Measurements from ENCODE around the gene AGPAT1. TPM values are rescaled to one million over a fixed set of nuclear protein-coding genes. Genes with fewer than 3 reads are reported as not detected.

Gene AGPAT1
- total and polyA plus RNA-seq, 2 of the 13 experiments (the other 11 are each of a cell fraction or from before 2014, with no cell fraction given): 51.3 to 139 TPM

DNA sequence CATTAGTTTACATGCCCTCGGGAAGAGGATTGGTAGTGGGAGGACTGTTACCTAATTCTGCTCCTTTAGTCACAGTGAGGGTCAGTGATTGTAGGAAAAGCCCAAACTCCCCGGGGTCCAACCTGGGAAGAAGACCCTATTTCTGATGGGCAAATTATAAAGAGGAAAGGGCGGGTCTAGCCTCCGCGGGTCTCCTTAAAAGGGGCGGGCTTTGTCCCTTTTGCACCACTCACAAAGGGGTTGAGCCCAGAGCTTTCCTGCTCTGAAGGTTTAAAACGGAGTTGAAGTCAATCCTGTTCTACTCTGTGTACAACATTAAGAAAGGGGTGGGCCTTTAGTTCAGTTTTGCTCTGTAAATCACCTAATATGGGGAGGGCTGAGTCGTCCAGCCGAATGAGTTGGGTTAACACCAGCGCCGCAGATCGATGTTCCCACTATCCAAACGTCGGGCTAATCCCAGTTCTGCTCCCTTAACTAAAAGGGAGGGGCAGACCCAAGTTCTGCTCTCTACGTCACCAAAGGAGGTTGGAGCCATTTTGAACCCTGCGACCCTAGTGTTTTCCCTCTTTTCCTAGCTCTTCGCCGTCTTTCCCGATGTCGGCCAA, 1.4 kb upstream of the AGPAT1 start (continued):
- TF ChIP-seq, protein P1, sequence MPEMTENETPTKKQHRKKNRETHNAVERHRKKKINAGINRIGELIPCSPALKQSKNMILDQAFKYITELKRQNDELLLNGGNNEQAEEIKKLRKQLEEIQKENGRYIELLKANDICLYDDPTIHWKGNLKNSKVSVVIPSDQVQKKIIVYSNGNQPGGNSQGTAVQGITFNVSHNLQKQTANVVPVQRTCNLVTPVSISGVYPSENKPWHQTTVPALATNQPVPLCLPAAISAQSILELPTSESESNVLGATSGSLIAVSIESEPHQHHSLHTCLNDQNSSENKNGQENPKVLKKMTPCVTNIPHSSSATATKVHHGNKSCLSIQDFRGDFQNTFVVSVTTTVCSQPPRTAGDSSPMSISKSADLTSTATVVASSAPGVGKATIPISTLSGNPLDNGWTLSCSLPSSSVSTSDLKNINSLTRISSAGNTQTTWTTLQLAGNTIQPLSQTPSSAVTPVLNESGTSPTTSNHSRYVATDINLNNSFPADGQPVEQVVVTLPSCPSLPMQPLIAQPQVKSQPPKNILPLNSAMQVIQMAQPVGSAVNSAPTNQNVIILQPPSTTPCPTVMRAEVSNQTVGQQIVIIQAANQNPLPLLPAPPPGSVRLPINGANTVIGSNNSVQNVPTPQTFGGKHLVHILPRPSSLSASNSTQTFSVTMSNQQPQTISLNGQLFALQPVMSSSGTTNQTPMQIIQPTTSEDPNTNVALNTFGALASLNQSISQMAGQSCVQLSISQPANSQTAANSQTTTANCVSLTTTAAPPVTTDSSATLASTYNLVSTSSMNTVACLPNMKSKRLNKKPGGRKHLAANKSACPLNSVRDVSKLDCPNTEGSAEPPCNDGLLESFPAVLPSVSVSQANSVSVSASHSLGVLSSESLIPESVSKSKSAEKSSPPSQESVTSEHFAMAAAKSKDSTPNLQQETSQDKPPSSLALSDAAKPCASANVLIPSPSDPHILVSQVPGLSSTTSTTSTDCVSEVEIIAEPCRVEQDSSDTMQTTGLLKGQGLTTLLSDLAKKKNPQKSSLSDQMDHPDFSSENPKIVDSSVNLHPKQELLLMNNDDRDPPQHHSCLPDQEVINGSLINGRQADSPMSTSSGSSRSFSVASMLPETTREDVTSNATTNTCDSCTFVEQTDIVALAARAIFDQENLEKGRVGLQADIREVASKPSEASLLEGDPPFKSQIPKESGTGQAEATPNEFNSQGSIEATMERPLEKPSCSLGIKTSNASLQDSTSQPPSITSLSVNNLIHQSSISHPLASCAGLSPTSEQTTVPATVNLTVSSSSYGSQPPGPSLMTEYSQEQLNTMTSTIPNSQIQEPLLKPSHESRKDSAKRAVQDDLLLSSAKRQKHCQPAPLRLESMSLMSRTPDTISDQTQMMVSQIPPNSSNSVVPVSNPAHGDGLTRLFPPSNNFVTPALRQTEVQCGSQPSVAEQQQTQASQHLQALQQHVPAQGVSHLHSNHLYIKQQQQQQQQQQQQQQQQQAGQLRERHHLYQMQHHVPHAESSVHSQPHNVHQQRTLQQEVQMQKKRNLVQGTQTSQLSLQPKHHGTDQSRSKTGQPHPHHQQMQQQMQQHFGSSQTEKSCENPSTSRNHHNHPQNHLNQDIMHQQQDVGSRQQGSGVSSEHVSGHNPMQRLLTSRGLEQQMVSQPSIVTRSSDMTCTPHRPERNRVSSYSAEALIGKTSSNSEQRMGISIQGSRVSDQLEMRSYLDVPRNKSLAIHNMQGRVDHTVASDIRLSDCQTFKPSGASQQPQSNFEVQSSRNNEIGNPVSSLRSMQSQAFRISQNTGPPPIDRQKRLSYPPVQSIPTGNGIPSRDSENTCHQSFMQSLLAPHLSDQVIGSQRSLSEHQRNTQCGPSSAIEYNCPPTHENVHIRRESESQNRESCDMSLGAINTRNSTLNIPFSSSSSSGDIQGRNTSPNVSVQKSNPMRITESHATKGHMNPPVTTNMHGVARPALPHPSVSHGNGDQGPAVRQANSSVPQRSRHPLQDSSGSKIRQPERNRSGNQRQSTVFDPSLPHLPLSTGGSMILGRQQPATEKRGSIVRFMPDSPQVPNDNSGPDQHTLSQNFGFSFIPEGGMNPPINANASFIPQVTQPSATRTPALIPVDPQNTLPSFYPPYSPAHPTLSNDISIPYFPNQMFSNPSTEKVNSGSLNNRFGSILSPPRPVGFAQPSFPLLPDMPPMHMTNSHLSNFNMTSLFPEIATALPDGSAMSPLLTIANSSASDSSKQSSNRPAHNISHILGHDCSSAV (CRISPR knock-in tag; IDR thresholded peaks at IDR 0.05; ENCODE audit: borderline replicate concordance): 0 out of 2 replicates have a peak, but pooled peaks have one; percentile 63
- no peak for TF ChIP-seq ATF7 (IDR thresholded peaks at IDR 0.05)
- TF ChIP-seq ATF7 (CRISPR knock-in tag; IDR thresholded peaks at IDR 0.05): 0 out of 2 replicates have a peak, but pooled peaks have one; percentile 27
- TF ChIP-seq ZBTB20 (CRISPR knock-in tag; IDR thresholded peaks at IDR 0.05; ENCODE audit: borderline replicate concordance, low read depth): peak; percentile 52; the same call in 1 of the 2 replicates
- TF ChIP-seq ZBTB8A (CRISPR knock-in tag; IDR thresholded peaks at IDR 0.05; ENCODE audit: borderline replicate concordance, low read depth): 0 out of 2 replicates have a peak, but pooled peaks have one; percentile 70
- TF ChIP-seq, protein P2, sequence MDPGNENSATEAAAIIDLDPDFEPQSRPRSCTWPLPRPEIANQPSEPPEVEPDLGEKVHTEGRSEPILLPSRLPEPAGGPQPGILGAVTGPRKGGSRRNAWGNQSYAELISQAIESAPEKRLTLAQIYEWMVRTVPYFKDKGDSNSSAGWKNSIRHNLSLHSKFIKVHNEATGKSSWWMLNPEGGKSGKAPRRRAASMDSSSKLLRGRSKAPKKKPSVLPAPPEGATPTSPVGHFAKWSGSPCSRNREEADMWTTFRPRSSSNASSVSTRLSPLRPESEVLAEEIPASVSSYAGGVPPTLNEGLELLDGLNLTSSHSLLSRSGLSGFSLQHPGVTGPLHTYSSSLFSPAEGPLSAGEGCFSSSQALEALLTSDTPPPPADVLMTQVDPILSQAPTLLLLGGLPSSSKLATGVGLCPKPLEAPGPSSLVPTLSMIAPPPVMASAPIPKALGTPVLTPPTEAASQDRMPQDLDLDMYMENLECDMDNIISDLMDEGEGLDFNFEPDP (CRISPR knock-in tag; conservative IDR thresholded peaks at IDR 0.05): no peak
- TF ChIP-seq, protein P3, sequence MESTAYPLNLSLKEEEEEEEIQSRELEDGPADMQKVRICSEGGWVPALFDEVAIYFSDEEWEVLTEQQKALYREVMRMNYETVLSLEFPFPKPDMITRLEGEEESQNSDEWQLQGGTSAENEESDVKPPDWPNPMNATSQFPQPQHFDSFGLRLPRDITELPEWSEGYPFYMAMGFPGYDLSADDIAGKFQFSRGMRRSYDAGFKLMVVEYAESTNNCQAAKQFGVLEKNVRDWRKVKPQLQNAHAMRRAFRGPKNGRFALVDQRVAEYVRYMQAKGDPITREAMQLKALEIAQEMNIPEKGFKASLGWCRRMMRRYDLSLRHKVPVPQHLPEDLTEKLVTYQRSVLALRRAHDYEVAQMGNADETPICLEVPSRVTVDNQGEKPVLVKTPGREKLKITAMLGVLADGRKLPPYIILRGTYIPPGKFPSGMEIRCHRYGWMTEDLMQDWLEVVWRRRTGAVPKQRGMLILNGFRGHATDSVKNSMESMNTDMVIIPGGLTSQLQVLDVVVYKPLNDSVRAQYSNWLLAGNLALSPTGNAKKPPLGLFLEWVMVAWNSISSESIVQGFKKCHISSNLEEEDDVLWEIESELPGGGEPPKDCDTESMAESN (CRISPR knock-in tag; conservative IDR thresholded peaks at IDR 0.05): peak; percentile 70; the same call in 1 of the 2 replicates
- TF ChIP-seq ZNF577 (CRISPR knock-in tag; IDR thresholded peaks at IDR 0.05; ENCODE audit: borderline replicate concordance, low read depth): peak; percentile 76; the same call in 1 of the 2 replicates
- no peak for TF ChIP-seq NONO (IDR thresholded peaks at IDR 0.05)
- peak; percentile 56 for TF ChIP-seq NONO (CRISPR knock-in tag; conservative IDR thresholded peaks at IDR 0.05)
- no peak for TF ChIP-seq ZFAT (CRISPR knock-in tag; conservative IDR thresholded peaks at IDR 0.05)
- TF ChIP-seq, protein P4, sequence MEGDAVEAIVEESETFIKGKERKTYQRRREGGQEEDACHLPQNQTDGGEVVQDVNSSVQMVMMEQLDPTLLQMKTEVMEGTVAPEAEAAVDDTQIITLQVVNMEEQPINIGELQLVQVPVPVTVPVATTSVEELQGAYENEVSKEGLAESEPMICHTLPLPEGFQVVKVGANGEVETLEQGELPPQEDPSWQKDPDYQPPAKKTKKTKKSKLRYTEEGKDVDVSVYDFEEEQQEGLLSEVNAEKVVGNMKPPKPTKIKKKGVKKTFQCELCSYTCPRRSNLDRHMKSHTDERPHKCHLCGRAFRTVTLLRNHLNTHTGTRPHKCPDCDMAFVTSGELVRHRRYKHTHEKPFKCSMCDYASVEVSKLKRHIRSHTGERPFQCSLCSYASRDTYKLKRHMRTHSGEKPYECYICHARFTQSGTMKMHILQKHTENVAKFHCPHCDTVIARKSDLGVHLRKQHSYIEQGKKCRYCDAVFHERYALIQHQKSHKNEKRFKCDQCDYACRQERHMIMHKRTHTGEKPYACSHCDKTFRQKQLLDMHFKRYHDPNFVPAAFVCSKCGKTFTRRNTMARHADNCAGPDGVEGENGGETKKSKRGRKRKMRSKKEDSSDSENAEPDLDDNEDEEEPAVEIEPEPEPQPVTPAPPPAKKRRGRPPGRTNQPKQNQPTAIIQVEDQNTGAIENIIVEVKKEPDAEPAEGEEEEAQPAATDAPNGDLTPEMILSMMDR (CRISPR knock-in tag; IDR thresholded peaks at IDR 0.05): no peak
- TF ChIP-seq TEAD3 (CRISPR knock-in tag; optimal IDR thresholded peaks at IDR 0.05; ENCODE audit: borderline replicate concordance): peak; percentile 48
- TF ChIP-seq FOSL2 (CRISPR knock-in tag; IDR thresholded peaks at IDR 0.05): no peak
- no peak for TF ChIP-seq CEBPG (CRISPR knock-in tag; IDR thresholded peaks at IDR 0.05)
- TF ChIP-seq HDAC2 (CRISPR knock-in tag; IDR thresholded peaks at IDR 0.05): no peak
